ENCODE results near the gene HMGN1.
"Not testable (repeated sequence)": the region's sequence is repeated elsewhere in the genome, so short reads cannot be mapped to it uniquely, and the experiment has no call there.

The HMGN1 gene, protein sequence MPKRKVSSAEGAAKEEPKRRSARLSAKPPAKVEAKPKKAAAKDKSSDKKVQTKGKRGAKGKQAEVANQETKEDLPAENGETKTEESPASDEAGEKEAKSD

DNA sequence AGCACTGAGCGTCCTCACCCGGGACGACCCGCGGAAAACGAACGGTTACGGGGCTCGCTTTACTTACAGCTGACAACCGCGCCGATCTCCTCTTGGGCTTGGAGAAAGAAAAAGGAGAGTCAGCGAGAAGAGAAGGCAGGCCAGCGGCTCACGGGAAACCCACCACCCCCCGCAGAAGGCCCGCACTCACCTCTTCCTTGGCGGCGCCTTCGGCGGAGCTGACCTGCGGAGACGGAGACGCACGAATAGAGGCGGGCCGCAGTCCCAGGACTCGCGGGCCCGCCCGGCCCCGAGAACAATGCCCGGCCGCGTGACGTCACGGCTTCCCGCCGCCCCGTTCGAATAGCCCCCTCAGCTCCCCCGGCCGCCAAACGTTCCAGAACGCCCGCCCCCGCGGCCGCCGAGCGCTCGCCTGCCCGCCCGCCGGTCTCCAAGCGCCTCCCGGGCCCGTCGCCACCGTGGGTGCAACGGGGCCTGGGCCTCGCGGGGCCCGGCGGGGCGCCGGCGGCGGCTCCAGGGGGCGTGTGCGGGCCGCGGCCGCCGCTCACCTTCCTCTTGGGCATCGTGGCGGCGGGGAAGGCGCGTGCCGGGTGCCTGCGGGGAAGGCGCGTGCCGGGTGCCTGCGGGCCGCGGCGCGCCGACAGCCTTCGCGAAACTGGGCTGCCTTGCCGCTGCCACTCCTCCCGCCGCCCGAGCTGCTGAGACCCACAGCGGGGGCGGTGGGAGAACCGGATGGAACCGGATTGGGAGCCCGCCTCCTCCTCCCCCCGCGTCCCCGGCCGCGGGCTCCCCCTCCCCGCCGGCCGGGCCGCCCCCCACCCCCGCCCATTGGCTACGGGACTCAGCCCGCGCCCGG lies at the start of gene HMGN1:
HMGN1 (minus strand) TSS at position 734 of the 856 bp plus-strand sequence; CDS start at position 563, 171 bp downstream.
- DNase-seq (ENCODE audit: low read depth): peak; percentile 29

DNA sequence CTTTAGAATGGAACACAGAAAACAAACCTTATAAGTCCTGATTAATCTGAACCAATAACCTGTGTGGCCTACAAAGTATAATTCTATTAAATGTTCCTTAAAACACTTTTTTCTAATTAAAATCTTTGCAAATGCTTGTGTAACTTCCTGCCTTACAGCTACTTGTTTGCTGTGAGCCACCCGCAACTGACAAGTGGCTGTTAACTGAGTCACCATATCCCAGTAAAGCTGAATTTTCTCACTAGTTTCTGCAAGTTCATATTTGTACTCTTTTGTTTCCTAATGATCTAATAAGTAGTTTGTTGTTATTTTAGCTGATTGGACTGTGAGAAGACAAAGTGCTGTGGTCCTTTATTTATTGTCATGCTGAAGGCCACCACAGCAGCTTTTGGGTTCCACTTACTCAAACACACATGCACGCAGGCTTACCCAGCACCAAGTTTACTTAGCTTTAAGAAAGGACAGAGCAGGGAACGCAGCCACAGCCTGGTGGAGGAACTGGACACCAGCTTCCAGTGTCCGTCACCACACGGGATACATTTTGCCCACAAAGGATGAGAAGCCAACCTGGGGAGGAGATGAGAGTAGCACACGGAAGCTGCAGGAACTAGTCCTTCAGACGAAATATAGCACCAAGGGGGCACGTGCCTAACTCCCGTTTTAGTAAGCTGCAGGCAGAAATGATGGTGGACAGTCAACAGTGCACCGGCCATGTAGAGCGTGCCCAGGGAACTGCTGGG lies 48.9 kb upstream of the HMGN1 start:
- no peak for DNase-seq (ENCODE audit: low read depth)

DNA sequence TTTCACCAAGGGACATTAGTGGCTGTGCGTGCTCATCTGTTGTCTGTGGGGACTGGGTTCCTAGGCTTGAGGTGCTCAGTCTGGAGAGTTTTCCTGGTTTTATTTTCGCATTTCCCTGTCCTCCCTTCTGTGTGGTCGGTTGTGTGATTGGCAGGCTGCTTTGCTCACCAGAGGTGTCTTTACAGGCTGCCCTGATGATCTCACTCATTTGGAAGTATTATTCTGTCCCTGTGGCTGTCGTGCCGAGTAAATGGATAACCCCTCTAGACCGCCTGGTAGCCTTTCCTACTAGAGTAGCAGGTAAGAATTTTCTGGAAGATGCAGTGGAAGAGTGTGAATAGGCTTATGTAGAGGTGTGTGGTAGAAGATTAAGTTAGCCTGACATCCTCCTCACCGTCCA lies 44.1 kb upstream of the HMGN1 start:
- no peak for DNase-seq (ENCODE audit: low read depth)

DNA sequence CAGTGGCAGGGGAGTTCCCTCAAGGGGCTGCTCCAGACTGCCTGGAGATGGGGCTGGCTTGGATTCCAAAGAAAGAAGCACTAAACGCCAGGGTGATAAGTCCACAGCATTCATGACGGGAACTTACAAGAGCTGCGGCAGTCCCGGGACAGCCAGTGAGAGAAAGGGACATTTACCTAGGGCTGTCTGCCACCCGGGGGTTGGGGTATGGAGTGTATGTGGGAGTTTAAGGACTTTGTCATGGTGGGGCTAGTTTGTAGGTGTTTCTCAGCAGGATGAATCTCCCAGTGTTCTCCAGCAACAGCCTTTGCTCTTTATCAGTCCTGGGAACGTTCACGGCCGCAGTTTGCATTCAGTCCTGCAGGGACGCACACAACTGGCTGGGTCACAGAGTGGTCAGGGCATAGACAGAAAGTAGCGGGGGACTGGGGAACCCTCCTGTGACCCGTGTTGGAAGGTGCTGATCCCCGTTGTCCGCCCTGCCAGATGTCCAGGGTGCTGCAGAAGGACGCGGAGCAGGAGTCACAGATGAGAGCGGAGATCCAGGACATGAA lies 41.4 kb upstream of the HMGN1 start:
- DNase-seq (ENCODE audit: low read depth): no peak

DNA sequence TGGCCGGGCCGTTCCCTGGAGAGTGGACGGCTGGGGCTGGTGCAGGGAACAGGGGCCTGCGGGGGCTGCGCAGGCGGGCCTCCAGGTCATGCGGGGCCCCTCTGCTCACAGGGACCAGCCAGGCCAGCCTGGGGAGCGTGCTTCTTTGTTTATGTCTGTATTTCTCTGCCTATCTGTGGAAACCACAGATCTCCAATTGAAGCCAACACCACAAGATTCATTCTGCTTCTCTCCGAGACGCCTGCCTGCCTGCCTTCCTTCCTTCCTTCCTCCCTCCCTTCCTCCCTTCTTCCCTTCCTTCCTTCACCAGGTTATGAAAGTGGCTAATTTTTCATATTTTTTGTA lies 39.9 kb upstream of the HMGN1 start:
- DNase-seq (ENCODE audit: low read depth): no peak

DNA sequence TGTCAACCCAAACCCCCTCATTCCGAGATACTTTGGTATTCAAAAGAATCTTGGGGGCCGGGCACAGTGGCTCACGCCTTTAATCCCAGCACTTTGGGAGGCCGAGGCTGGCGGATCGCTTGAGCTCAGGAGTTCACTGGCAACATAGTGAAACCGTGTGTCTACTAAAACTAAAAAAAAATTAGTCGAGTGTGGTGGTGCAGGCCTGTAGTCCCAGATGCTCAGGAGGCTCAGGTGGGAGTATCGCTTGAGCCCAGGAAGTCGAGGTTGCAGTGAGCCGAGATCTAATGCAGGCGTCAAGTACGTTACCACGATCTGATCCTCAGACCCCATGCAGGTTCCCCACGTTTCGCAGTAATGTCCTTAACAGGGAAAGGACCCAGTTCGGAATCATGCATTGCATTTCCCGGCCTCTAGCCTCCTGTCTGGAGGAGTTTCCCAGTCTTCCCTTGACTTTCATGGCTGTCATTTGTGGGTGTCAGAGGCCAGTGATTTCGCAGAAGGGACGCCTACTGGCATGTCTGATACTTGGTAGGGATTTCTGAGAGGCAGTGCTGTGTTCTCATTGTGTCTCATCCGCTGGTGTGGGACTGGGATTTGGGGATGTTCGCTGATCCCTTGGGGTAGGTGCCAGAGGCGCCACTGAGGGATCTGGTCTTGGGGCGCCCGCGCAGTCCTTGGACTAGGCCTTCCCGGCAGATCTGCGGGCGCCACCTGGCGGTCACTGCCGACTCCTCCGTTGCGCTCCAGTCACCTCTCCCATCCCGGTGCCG lies 39.3 kb upstream of the HMGN1 start:
- peak; percentile 58 for DNase-seq (ENCODE audit: low read depth)

DNA sequence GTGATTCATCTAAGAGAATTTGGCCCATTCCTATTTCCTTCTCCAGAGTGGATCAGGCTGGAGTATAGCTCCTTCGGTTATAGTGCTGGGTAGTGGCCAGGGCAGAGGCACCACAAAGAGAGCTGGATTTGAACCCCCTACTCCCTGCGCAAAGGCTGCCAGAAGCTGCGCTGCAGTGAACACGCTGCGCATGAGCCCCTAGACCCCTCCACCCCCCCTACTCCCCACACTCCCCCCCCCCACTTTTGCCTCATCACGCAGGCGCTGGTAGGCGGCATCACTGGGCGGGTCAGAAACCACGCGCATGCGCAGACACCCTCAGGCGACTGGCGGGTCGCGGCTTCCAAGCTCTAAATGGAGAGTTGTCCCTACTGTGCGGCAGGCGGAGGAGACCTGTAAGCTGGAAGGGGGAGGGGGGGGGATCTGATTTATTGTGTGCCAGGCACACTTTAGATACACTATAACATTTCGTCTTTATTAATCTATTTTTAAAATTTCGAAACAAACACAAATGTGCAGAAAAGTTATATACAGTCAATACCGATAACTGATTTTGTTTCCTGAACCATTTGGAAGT lies 38.7 kb upstream of the HMGN1 start:
- DNase-seq (ENCODE audit: low read depth): peak; percentile 67

DNA sequence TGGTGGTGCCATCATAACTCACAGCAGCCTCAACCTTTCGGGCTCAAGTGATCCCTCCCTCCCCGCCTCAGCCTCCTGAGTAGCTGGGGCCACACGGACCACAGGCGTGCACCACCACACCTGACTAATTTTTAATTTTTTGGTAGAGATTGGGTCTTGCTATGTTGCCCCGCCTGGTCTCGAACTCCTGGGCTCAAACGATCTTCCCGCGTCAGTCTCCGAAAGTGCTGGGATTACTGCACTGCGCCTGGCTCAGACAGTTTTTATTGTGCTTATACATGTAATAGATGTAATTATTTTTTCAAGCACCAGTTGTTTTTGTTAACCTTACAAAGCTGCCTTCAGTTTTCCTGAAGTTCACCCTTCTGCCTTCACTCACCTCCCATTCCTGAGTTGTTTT lies 38.0 kb upstream of the HMGN1 start:
- no peak for DNase-seq (ENCODE audit: low read depth)

DNA sequence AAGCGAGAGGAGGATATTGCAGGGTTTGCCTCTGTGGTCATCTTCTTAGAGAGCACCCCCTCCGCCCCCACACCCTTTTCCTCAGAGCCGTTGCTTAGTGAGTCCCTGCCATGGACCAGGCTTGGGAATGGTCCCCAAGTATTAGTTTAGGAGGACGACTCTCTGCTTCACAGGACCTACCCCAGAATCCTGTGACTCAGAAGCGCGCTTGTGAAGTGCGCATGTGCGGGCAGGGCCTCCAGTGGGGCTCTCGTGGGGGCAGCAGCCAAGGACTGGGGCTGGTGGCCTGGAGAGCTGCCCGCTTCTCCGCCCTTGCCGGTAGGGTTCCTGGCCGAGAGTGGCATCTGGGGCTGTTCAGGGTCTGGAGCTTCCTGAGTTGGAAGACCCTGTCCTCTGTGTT lies 37.3 kb upstream of the HMGN1 start:
- DNase-seq (ENCODE audit: low read depth): no peak

DNA sequence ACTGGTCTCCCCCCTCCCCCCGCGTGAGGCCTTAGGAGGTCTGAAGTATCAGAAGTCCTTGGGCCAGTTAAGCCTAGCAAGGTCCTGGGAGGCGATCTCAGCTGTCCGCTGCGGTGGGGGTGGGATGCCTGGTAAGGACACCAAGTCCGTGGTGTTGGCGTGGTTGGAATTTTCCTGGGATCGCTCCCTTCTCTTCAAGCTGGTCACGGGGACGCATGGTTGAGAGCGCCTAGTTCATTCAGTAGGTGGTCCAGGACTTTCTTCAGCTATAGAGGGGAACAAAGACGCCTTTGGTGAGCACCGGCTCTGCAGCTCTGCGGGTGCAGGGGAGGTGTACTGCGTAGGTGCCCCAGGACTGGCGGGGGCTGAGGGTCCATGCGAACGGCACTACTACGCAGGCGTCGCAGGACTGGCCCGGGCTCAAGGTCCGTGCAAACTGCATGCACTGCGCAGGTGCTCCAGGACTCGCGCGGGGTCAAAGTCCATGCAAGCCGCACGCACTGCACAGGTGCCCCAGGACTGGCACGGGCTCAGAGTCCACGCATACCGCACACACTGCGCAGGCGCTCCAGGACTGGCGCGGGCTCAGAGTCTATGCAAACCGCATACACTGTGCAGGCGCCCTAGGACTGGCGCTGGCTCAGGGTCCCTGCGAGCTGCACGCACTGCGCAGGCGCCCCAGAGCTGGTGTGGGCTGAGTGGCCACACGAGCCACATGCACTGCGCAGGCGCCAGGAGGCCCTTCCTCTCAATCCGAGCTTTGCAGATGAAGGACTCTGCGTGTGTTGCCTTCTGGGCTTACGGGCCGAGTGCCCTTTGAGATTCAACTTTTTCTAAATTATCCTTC lies 36.6 kb upstream of the HMGN1 start:
- DNase-seq (ENCODE audit: low read depth): no peak

DNA sequence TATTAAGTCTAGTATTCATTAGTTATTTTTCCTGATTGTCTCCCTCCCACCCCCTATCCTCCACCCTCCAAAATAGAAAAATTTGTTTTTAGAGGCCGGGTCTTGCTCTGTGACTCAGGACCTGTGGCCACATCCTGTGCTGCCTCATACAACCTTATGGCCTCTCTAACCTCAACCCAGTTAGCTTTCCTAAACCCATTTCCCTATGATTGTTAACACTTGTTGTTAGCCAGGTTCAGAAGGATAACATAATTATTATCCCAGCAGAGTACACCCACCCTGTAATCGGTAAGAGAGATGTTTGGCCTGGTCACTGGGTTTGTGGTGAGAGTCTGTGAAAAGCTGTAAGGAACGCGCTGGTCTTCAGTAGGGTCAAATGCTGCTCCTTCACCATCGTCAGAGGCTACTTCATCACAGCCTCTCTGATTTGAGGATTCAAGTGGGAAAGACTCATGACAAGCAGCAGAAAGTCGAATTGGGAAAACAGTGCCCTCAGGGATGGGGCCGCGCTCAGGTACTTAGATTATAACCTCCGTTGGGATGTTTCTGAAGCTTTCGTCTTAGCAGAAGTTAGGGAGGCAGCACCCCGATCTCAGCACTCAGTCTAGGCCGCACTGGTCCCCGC lies 35.9 kb upstream of the HMGN1 start:
- DNase-seq (ENCODE audit: low read depth): peak; percentile 41

DNA sequence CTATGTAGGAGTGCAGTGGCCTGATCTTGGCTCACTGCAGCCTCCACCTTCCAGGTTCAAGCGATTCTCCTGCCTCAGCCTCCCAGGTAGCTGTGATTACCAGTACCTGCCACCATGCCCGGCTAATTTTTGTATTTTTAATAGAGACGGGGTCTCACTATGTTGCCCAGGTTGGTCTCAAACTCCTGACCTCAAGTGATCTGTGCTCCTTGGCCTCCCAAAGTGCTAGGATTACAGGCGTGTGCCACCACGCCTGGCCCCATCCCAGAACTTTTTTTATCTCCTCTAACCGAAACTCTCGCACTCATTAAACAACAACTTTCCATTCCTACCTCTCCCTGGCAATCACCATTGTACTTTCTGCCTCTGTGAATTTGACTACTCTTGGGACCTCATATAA lies 33.2 kb upstream of the HMGN1 start:
- DNase-seq (ENCODE audit: low read depth): not testable (repeated sequence)

DNA sequence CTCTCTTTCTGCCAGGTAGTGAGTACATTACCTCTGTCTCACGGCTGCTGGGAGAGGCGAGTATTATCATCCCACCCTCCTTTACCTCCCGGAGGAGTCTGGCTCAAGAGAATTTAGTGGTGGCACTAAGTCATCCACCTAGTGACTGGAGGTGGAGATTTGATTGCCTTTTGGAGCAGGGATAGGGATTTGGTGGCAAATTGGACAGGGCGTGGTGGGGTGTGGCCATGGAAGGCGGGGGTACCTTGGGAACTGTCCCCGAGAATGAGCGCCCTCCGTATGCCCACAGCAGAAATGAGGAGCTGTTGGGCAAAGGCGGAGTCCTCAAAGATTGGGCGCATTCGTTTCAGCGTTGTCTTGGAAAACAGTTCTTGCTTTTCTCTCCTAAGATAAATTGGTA lies 32.1 kb upstream of the HMGN1 start:
- no peak for DNase-seq (ENCODE audit: low read depth)

DNA sequence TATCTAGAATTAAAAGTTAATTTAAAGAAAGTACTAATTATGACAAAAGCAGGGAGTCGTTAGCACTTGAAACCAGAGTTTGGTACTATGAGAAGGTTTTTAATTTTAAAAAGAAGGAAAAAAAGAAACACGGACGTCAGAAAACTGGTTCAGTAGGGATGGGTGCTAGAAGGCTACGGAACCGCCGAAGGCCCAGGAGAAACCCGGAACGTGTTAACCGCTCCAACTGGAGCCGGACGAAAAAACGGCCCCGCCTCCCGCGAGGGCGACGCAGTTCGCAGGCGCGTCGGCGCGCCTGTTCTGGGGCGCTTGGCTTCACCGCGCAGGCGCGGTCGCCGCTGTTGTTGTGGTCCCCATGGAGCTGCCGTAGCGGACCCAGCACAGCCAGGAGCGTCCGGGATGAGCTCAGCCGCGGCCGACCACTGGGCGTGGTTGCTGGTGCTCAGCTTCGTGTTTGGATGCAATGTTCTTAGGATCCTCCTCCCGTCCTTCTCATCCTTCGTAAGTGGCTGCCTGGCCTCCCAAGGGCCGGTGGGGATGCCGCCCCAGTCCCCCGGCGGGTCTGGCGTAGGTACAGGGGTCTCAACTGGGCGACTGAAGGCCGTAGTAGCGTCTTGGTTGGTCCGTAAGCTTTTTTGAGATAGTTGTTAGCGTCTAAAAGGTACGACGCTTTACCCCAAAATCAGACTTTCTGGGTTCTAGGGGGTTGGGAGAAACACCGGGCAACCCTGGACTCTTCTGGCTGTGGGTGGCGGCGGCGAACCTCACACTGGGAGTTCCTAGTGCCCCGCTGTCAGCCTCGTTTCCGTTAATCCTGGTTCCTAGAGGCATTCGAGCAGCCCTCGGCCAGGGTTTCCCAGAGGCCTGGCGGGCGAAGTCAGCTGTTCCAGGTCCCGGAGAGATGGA lies 31.4 kb upstream of the HMGN1 start:
- peak; percentile 83 for DNase-seq (ENCODE audit: low read depth)

DNA sequence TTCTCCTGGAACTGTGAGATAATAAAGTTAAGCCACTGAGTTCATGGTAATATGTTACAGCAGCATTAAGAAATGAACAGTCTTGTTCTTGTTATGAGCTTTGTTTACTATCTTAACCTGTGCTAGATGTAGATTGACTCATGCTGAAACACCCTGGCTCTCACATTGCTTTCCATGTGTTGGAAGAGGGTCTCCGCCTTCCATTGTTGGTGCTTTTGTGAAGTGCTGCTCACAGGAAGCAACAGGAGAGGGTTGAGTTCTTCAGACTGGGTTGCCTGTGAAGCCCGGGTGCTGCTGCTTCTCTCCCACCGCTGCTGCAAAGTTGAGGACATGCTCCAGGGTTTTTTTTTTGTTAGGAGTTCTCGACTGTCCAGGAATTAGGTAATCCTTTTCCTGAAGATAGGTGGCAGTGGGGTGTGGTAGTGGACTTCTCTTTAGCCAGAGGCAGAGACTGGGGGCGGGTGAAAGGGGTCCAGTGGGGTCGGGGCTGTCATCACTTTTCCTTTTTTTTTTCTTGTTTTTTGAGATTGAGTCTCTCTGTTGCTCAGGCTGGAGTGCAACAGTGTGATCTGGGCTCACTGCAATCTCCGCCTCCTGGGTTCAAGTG lies 28.7 kb upstream of the HMGN1 start:
- DNase-seq (ENCODE audit: low read depth): no peak

DNA sequence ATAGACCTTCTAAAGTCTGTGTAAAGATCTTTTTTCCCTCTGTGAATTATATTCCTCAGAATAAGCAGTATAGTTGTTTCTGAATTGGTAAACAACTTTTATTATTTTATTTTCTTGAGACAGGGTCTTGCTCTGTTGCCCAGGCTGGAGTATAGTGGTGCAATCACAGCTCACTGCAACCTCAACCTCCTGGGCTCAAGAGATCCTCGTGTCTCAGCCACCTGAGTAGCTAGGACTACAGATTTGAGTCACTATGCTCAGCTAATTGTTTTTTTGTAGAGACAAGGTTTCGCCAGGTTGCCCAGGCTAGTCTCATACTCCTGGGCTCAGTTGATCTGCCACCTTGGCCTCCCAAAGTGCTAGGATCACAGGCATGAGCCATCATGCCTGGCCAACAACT lies 26.6 kb upstream of the HMGN1 start:
- DNase-seq (ENCODE audit: low read depth): no peak

DNA sequence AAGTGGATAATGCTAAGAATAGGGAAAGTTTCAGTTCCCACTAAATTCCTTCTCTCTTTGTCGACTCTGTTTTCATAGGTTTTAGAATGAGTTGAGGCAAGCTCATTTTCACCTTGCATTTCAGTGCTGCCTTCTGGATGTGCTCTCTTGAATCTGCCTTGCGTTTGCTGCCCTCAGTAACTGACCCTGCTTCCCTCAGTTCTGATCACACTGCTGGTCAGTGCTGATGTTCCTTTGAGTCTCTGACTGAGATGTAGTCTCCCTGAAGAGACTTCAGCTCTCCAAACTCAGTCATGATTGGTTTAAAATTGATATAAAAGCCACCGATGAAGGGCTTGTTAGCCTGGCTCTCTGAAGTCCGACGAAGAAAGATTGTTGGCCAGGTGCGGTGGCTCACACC lies 25.2 kb upstream of the HMGN1 start:
- no peak for DNase-seq (ENCODE audit: low read depth)

DNA sequence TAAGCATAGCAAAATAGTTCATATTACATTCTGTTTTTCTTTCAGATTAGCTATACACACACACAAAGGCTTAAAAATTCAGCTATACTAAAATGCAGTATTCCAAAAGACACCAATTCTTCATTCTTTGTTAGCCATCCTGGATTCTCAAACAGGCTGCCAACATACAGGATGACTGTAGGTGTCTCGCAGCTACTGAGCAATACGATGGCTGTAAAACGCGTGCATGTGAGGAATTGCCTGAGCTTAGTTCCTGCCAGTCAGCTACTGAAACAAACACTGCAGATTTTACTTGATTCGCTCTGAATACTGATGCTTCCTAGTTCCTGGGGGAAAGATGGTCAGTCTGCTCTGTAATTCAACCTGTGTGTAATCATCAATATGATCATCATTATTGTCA lies 24.7 kb upstream of the HMGN1 start:
- no peak for DNase-seq (ENCODE audit: low read depth)

DNA sequence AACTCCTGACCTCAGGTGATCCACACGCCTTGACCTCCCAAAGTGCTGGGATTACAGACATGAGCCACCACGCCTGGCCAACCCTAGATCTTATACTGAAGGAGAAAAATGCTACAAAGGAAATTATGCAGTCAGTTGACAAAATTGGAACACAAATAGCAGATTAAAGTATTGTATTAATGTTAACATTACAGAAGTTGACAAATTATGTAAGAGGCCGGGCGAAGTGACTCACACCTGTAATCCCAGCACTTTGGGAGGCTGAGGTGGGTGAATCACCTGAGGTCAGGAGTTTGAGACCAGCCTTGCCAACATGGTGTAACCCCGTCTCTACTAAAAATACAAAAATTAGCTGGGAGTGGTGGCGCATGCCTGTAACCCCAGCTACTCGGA lies 21.0 kb upstream of the HMGN1 start:
- DNase-seq (ENCODE audit: low read depth): not testable (repeated sequence)

All from HS-5 (cell line).